GM12878 (cell line): Measurements from ENCODE around the gene UGT1A7. TPM values are rescaled to one million over a fixed set of nuclear protein-coding genes. Genes with fewer than 3 reads are reported as not detected.

Source experiments
- MLLT1 ChIP-seq: fragments of 450-650 bp; IDR thresholded peaks from 2 replicates; pipeline ENCODE4 v1.6.1; 2016; ENCODE audit warnings: mild to moderate bottlenecking
- PAX5 ChIP-seq: IDR thresholded peaks from 2 replicates; pipeline ENCODE4 v1.6.1; 2011; ENCODE audit warnings: low read depth, low read length, borderline replicate concordance
- ZBTB40 ChIP-seq: fragments of 450-650 bp; IDR thresholded peaks from 2 replicates; pipeline ENCODE4 v1.6.1; 2016; ENCODE audit warnings: mild to moderate bottlenecking, moderate library complexity, borderline replicate concordance
- polyA plus RNA-seq, 11 experiments: library from polyadenylated mRNA; depleted of rRNA in 4 of 11; unstranded in 6 of 11; stranded (reverse) in 5 of 11; fragments of >200 nt; fragmentation: Nextera tagmentation in 4 of 11; fragmentation: Illumina TruSeq in 1 of 11; extraction: Ambion mirVana in 4 of 11; extraction: Trizol in 1 of 11; gene quantifications; 1 replicate in 1 of 11; 2 replicates in 10 of 11; pipeline versions ENCODE4 v1.2.1 to v1.2.3, GENCODE V29; 2011 to 2016; ENCODE audit warnings: inconsistent platforms in 2 of 11, missing spikeins in 2 of 11, low read depth in 1 of 11
- total RNA-seq, 4 experiments: library from RNA; depleted of rRNA in 3 of 4; stranded (reverse); fragments of >200 nt in 3 of 4; fragmentation: Illumina TruSeq in 1 of 4; extraction: Trizol in 1 of 4; gene quantifications; 2 replicates each; pipeline versions ENCODE4 v1.2.1 to v1.2.3, GENCODE V29; 2013 to 2021

UGT1A7 gene
- total and polyA plus RNA-seq, 10 of the 15 experiments (the other 5 are each of a cell fraction or from before 2014, with no cell fraction given), result not detected

DNA sequence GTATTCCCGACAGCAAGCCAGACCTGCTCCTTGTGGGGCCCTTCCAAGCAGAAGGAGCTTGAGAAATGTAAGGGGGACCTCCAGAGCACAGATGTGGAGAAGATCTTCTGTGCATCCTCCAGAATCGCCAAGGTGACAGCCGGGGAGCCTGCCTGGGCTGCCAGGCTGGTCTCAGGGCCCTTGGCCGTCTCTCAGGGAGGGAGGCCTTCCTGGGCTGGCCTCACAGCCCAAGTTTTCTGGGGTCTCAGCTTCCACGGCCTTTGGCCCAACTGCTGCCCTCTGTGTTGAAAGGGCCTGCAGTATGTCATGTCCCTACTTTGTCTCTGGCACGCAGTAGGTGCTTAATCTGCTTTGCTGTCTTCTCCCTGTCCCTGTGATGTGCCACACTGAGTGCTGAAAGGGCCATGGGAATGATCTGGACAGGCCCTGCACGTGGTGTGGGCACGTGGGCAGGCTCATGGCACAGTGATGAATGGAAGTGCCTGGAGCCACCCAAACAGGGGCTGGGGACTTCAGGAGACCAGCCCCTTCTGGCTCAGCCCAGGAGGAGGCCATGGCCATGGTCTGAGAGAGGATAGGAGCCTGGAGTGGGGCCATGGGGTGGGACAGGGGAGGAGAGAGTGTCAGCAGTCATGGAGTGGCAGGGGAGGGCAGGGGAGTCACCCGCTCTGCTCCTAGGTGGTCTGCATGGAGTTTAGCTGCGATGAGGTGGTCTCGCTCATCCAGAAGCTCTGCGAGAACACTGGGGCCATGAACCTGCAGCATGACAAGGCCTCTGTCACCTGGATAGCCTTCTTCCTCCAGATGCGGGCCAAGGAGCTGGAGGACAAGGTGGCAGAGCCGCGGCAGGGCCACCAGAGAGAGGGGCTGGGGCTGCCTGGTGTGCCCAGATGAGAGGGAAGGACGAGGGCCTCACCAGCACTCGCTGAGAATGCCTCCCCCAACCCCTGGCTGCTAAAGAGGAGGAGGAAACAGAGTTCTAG lies 137.2 kb downstream of the UGT1A7 start (continued):
- TF ChIP-seq ZBTB40, result no peak
- no peak for TF ChIP-seq MLLT1
- TF ChIP-seq PAX5, result no peak
- TF ChIP-seq, all 136 proteins: peak for 0
